ENCODE measurements around the gene ARHGEF10L. TPM values are rescaled to one million over a fixed set of nuclear protein-coding genes. Genes with fewer than 3 reads are reported as not detected.

Gene ARHGEF10L
- polyA plus RNA-seq, 1 donor = 29.4 TPM

- no peak for DNase-seq
Measured at GRCh38 chr1:17683598-17683997, 144.1 kb downstream of the ARHGEF10L start.

DNA sequence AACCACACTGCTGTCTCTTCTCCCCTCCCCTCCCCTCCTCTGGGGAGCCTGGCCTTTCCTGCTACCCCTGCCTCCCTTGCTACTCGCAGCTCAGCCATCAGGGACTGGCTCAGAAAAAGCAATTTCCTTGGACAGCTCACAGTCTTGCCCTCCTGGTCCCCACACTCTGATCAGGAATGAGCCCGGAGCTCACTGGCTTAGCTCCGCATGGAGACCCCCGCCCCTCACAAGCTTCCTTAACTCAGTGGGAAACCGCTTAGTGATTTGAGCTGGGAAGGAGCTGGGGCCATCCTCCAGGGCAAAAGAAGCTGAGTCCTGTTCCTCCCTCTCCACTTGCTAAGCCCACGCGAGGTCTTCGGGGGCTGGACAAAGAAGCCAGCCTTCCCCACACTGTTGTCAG, 145.3 kb downstream of the ARHGEF10L start:
- no peak for DNase-seq

DNA sequence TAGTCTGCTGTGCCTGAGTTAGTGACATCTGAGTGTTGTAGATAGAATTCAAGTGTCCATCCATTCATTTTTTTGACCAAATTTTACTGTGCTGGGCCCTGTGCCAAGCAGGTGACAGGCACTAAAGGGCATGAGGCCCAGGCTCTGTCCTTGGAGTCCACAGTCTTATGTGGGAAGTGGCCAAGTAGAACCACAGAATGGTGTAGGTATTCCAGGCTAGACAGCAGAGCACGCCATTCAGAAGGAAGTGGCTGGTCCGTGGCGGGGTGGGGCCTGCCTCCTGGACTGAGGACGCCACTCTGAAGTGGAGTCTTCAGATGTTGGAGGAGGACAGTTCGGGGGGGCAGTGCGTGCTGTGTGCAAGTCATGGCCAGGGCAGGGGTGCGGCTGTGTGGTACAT, 146.8 kb downstream of the ARHGEF10L start:
- no peak for DNase-seq

DNA sequence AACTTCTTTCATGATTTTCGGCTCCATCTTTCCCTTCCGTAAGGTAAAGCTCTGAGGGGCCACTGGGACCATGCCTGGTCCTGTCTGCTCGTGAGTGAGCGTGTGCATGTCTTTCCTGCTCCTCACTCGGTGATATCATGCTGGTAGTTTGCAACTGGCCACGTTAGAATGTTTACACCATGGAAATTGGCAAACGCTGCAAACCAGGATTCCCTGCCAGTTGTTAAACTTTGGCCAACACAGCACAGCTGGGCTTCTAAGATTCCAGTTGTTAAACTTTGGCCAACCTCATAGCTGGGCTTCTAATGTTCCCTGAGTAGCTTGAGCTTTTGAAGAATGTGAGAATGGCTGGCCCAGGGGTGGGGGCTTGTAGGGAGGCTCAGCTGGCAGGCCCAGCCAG, 147.6 kb downstream of the ARHGEF10L start:
- peak; percentile 61 for DNase-seq

GRCh38 chr1:17688217-17688810, 148.8 kb downstream of the ARHGEF10L start:
- DNase-seq = no peak

DNA sequence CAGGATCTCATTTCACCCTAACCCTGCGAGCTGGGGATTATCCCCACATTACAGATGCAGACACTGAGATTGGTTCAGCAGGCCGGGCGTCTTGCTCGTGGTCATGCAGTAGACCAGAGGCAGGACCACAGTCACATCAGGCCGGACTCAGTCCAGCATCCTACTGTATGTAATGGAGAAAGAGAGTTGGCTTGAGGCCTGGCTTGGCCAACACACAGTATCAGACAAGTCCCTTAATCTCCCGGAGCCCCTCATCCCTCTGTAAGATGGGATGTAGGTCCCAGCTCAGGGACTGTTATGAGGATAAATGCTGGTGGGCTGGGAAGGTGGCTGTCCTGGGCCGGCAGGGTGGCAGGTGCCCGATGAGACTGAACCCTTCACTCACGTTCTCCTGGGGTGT, 149.5 kb downstream of the ARHGEF10L start:
- DNase-seq = peak; percentile 48

DNA sequence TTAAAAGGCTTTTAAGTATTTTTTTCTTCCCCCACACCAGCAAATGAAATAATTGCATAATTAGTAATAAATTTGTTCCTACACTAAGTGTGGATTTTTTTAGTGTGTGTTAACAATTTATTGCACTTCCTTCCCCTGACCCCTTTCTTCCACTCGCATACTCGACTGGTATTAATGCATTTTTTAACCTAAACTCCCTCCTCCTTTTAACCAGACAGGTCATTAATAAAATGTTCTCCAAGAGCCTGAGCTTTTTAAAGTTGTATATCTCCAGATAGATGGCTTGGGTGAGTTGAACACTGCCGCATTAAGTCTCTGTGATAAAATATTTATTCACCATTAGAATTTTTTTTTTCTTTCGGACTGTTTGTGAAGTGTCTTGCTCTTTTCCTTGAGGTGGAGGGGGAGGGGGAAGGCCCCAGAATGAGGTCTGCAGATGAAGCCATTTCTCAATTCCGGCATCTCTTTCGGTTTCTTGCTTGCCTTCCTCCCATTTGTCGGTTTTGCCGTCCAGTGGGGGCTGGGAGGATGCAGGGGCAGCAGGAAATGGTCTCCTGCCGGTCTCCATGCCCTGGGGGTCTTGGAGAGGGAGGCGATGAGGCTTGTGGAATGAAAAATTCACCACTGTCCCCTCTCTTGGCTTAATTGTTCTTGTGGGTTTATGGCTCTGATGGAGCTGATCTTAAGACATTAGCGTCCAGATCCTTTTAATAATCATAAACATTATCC, 151.6 kb downstream of the ARHGEF10L start:
- DNase-seq = no peak

DNA sequence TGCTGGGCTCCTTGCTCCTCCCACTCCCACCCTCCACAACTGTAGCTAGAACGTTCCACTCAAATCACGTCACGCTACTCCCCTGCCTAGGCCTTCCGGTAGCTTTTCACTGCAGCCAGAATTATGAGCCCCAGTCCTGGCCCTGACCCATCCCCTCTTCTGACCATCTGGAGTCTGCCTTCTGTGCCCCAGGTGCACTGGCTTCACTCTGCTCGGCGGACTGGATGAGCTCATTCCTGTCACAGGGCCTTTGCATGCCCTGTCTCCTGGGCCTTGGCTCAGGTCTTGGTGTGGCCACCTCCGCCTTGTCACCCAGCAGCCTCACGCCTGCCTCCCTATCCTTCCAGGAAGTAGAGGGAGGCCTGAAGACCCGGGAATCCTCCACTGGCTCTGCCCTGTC, 153.1 kb downstream of the ARHGEF10L start:
- DNase-seq = no peak

DNA sequence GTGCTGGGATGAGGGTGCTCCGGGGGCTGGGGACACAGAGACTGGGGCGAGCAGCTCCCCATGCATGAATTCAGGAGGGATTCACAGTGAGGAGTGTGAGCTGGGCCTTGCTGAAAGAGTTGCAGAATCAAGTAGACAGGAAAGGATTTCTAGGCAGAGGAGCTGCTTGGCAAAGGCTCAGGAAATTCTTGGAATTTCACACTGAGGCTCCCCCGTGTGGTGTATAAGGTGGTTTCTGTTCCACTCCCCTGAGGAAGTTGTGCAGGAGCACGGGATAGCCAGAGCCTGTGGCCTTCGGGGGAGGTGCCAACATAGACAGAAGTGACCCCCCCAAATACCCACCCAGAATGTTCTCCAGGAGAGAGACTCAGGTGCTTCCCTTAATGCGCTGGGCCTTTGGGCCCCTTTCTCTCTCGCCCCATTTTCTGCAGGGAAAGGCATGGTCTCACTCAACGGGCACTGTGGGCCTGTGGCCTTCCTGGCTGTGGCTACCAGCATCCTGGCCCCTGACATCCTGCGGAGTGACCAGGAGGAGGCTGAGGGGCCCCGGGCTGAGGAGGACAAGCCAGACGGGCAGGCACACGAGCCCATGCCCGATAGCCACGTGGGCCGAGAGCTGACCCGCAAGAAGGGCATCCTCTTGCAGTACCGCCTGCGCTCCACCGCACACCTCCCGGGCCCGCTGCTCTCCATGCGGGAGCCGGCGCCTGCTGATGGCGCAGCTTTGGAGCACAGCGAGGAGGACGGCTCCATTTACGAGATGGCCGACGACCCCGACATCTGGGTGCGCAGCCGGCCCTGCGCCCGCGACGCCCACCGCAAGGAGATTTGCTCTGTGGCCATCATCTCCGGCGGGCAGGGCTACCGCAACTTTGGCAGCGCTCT, 157.2 kb downstream of the ARHGEF10L start:
- peak; percentile 69 for DNase-seq

- no peak for DNase-seq
Measured at GRCh38 chr1:17697458-17697857, 158.0 kb downstream of the ARHGEF10L start.

- no peak for DNase-seq
Measured at GRCh38 chr1:17699581-17699980, 160.1 kb downstream of the ARHGEF10L start.

GRCh38 chr1:17700945-17701810, 161.7 kb downstream of the ARHGEF10L start:
- no peak for DNase-seq

DNA sequence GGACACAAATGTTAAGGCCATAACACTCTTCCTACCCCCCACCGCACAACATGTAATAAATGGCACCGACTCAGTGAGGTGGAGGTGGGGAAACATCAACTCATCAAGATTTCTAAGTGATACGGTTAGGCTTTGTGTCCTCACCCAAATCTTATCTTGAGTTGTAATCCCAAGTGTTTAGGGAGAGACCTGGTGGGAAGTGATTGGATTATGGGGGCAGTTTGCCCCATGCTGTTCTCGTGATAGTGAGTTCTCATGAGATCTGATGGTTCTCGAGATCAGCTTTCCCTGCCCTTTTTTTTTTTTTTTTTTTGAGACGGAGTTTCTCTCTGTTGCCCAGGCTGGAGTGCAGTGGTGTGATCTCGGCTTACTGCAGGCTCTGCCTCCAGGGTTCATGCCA, 164.7 kb downstream of the ARHGEF10L start:
- DNase-seq = no peak

GRCh38 chr1:17706445-17706844, 166.9 kb downstream of the ARHGEF10L start:
- no peak for DNase-seq

DNA sequence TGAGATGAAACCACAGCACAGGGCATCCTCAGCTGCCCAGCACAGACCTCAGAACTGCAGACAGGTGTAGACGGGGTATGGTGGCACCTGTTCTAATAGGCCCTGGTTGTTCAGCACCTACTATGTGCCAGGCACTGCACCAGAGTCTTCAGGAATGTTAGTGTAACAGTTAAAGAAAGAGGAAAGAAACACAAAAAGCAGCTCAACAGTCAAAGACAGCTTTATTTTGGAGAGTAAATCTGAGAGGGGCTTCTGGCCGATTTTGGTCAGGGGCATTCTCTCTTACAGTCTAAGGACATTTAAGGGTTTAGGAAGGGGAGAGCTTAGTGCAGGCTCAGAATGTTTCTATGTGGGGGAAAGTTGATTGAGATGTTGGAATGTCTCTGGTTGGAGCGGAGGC, 170.5 kb downstream of the ARHGEF10L start:
- DNase-seq = no peak

- no peak for DNase-seq
Measured at GRCh38 chr1:17710889-17711576, 171.5 kb downstream of the ARHGEF10L start.

GRCh38 chr1:17711577-17711910, 172.0 kb downstream of the ARHGEF10L start:
- DNase-seq = no peak

- DNase-seq = no peak
Measured at GRCh38 chr1:17711941-17712340, 172.4 kb downstream of the ARHGEF10L start.

DNA sequence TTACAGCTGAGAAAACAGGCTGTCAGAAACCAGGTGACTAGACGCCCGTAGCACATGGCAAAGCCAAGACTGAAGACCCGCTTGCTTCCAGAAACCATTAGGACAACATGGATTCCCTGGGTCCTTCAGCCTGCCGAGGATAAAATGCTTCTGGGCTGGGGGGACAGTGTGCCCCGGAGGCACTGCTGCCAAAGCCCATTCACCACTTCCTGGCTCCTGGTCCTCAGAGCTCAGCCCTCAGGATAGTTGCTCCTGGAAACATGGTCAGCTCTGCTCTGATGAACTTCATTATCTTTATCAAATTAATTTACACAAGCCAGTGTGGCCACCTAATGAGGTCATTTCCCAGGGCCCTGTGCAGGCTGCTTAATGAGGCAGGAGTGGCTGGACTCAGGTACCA, 174.5 kb downstream of the ARHGEF10L start:
- DNase-seq = no peak

DNA sequence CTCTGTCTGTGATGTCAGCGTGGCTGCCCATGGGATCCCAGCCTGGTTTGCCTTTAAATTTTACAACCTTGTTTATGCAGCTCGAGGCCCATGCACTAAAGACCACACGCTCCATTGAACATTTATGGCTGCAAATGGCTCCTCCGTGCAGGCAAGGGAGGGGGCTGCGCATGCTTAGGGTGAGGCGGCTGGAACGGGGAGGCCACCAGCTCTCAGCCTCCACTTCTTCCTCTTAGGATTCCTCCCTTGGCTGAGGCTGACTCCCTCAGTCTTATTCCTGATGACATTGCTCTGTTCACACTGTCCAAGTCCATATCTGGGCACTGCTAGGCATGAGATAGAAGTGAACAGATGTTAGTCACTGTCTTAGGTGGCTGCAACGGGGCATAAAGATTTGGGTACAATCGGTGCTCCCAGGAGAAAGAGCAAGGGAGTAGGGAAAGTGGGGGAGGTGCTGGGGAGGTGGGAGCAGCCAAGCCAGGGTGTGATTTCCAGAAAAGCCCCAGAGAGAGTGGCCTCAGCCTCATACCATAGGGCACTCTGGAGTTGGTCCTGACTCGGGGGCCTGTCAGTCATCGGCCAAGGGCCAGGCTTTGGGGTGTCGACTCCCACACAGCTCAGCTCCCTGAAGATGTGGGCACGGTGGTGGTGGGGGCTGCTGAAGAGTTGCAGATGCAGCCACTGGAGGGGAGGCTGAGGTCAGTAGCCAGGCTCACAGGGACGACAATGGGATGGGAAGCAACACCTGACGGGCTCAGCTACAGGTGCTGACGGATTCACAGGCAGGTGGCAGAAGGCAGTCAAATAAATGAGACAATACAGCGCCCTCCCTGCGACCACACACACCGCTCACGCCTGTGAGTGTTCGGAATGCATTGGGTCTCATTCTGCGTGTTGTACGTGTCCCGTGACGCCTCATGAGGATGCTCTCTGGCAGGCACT, 178.4 kb downstream of the ARHGEF10L start:
- DNase-seq = no peak

GRCh38 chr1:17719874-17720273, 180.4 kb downstream of the ARHGEF10L start:
- no peak for DNase-seq

Data from hindlimb muscle (tissue), 1 donor.